GM10248 (cell line): ENCODE measurements around the gene NFE2L1.
"Not testable (repeated sequence)": the region's sequence is repeated elsewhere in the genome, so short reads cannot be mapped to it uniquely, and the experiment has no call there.

ENCODE experiments used
- CTCF ChIA-PET: fragments of 300-600 bp; sonication (Branson Sonifier 250); formaldehyde crosslinking; extraction: SDS; loops from one replicate; lab custom pipeline; 2021; ENCODE audit warnings: antibody characterized with exemption; lab: Yijun Ruan, JAX
- POLR2A ChIA-PET: fragments of 350-650 bp; sonication (Branson Sonifier 250); formaldehyde crosslinking; extraction: SDS; loops from one replicate; lab custom pipeline; 2020; ENCODE audit warnings: antibody characterized with exemption; lab: Yijun Ruan, JAX
- DNase-seq: peaks from one replicate; pipeline ENCODE4 v3.0.0; 2012; ENCODE audit errors: extremely low spot score
- TF ChIP-seq, protein P1 (sequence below): IDR thresholded peaks from 2 replicates; pipeline ENCODE4 v1.5.1; 2012; ENCODE audit warnings: mild to moderate bottlenecking, low read depth; ENCODE audit errors: extremely low read depth, missing control alignments, control extremely low read depth

NFE2L1 gene

GRCh38 chr17:48031966-48032365, 16.2 kb upstream of the NFE2L1 start:
- TF ChIP-seq, protein P1, sequence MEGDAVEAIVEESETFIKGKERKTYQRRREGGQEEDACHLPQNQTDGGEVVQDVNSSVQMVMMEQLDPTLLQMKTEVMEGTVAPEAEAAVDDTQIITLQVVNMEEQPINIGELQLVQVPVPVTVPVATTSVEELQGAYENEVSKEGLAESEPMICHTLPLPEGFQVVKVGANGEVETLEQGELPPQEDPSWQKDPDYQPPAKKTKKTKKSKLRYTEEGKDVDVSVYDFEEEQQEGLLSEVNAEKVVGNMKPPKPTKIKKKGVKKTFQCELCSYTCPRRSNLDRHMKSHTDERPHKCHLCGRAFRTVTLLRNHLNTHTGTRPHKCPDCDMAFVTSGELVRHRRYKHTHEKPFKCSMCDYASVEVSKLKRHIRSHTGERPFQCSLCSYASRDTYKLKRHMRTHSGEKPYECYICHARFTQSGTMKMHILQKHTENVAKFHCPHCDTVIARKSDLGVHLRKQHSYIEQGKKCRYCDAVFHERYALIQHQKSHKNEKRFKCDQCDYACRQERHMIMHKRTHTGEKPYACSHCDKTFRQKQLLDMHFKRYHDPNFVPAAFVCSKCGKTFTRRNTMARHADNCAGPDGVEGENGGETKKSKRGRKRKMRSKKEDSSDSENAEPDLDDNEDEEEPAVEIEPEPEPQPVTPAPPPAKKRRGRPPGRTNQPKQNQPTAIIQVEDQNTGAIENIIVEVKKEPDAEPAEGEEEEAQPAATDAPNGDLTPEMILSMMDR: no peak
- DNase-seq: no peak
- ChIA-PET POLR2A (no interaction called here), CTCF (interaction anchor here (0.8 to 7.4 kb wide), 2 partner anchors 11 to 46 kb away, joined by 3 to 195 read pairs; no protein-coding TSS in a partner anchor)

DNA sequence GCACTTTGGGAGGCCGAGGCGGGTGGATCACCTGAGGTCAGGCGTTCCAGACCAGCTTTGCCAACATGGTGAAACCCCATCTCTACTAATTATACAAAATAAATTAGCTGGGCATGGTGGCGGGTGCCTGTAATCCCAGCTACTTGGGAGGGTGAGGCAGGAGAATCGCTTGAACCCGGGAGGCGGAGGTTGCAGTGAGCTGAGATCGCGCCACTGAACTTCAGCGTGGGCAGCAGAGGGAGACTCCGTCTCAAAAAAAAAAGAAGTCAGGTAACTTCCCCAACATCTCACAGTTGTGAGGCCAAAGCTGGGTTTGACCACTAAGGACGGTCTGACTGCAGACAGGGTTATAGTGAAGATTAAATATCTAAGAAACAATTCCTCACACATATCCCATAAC, 13.4 kb upstream of the NFE2L1 start:
- POLR2A ChIA-PET: not testable (repeated sequence)

GRCh38 chr17:48036693-48037035, 11.5 kb upstream of the NFE2L1 start:
- no peak for DNase-seq
- TF ChIP-seq, protein P1: no peak
- POLR2A ChIA-PET: interaction anchor here (0.5 to 0.6 kb wide), 2 partner anchors 40 to 1158 kb away, joined by 3 to 9 read pairs; no protein-coding TSS in a partner anchor
- CTCF ChIA-PET: interaction anchor here (1.0 to 4.0 kb wide), 18 partner anchors 8 to 587 kb away, joined by 3 to 54 read pairs (median 5); partner anchors contain the start of gene NFE2L1

More for the DNA sequence above, 13.4 kb upstream of the NFE2L1 start:
- CTCF ChIA-PET: interaction anchor here (1.2 to 4.0 kb wide), 5 partner anchors 8 to 193 kb away, joined by 3 to 54 read pairs (median 7); no protein-coding TSS in a partner anchor
- DNase-seq: not testable (repeated sequence)

DNA sequence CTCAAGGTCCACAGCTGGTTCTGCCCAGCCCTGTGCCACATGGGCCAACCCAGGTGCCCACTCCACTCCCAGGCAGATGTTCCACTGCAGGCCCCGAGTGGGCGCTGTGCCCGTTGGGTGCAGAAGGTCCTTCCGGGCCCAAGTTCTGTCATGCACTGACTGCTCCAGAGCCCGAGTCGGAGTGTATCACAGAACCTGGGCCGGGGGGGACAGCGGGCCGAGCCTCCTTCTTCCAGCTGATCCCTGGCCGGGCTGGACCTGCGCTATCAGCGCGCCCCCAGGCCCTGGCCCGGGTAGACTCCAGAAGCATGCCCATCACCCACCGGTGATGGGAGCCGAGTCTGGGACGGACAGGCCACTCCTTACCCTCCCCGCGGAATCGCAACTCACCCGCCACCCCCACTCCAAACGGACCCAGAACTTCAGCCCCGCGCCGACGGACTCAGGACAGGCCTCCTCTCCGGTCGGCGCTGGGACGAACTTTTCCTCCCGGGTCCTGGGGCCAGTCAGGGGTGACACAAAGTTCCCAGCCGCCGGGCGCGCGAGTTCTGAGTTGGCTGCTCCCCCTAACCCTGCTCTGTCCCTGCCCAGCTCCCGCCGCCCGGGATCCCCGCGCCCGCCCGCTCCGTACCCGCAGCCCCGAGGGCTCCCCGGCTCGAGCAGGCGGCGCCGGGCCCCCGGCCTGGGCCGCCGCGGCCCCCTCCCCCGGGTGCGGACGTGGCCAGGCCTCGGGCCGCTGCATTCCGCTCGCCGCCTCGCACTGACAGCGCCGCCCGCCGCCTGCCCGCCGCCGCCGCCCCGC, 10.9 kb upstream of the NFE2L1 start, which contains the start of gene COPZ2:
Gene COPZ2, minus strand, starts transcription at position 762 of the 802 bp plus-strand sequence. Its CDS starts 20 bp downstream, at position 742.
- TF ChIP-seq, protein P1: peak; percentile 73
- DNase-seq: peak; percentile 63
- POLR2A ChIA-PET: interaction anchor here (0.5 to 0.6 kb wide), 2 partner anchors 40 to 1157 kb away, joined by 3 to 9 read pairs; no protein-coding TSS in a partner anchor
- CTCF ChIA-PET: interaction anchor here (0.7 to 4.0 kb wide), 18 partner anchors 8 to 586 kb away, joined by 3 to 54 read pairs (median 5); partner anchors contain the start of gene NFE2L1

GRCh38 chr17:48037838-48038323, 10.3 kb upstream of the NFE2L1 start:
- TF ChIP-seq, protein P1: no peak
- no peak for DNase-seq
- POLR2A ChIA-PET: no interaction called here
- CTCF ChIA-PET: interaction anchor here (0.6 to 1.9 kb wide), 6 partner anchors 9 to 415 kb away, joined by 3 to 8 read pairs (median 3); no protein-coding TSS in a partner anchor

GRCh38 chr17:48038687-48039086, 9.5 kb upstream of the NFE2L1 start:
- POLR2A ChIA-PET: interaction anchor here (0.6 kb wide), 1 partner anchor 869 kb away, joined by 3 read pairs; no protein-coding TSS in a partner anchor
- DNase-seq: no peak
- TF ChIP-seq, protein P1: no peak
- CTCF ChIA-PET: interaction anchor here (0.6 to 1.9 kb wide), 5 partner anchors 8 to 414 kb away, joined by 3 to 8 read pairs (median 3); no protein-coding TSS in a partner anchor

DNA sequence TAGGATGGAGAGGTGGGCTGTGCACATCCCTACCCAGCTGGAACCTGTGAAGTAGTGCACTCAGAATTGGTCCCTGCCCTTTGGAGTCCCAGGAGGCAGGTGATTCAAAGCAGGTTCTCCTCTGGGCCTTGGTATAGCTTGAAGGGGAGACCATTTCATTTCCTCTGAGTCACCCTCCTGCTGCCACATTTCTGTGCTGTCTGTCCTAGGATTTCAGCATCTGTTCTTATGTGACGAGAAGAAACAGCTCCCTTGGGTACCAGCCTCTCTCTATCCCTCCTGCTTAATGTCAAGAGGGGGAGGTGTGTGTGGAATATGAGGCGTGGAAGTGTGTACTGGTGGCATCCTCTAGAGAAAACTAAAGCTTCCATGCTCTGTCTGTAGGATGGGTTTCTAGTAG, 5.0 kb upstream of the NFE2L1 start:
- CTCF ChIA-PET: interaction anchor here (0.9 to 3.0 kb wide), 8 partner anchors 12 to 64 kb away, joined by 3 to 29 read pairs (median 5); no protein-coding TSS in a partner anchor
- TF ChIP-seq, protein P1: no peak
- no peak for DNase-seq
- POLR2A ChIA-PET: interaction anchor here (0.6 kb wide), 1 partner anchor 505 kb away, joined by 3 read pairs; no protein-coding TSS in a partner anchor
